CD4-positive, alpha-beta memory T cell (primary cell): Measurements from ENCODE around the gene MX2. TPM values are rescaled to one million over a fixed set of nuclear protein-coding genes. Genes with fewer than 3 reads are reported as not detected.
"Not testable (repeated sequence)": the region's sequence is repeated elsewhere in the genome, so short reads cannot be mapped to it uniquely, and the experiment has no call there.

Experiments
- CTCF ChIA-PET: fragments of 350-600 bp; sonication (Branson Sonifier 250); formaldehyde crosslinking; loops from one replicate; lab custom pipeline; 2021; ENCODE audit warnings: inconsistent platforms; ENCODE audit not compliant: partially characterized antibody; lab: Charles Lee
- POLR2A ChIA-PET: fragments of 350-600 bp; sonication (Branson Sonifier 250); formaldehyde crosslinking; loops from one replicate; lab custom pipeline; 2021; ENCODE audit not compliant: partially characterized antibody; lab: Charles Lee
- DNase-seq, 5 donors: peaks; one replicate each; pipeline versions ENCODE4 v3.0.0 to v3.0.0-alpha.2; 2020 to 2022; ENCODE audit warnings: mixed read lengths in 1 of 5
- H3K27ac ChIP-seq: one replicate; pipeline ENCODE4 v1.7.0; 2013; ENCODE audit warnings: low read depth, low read length
- H3K27me3 ChIP-seq: 2 replicates; pipeline ENCODE4 v1.7.0; 2013; ENCODE audit warnings: mild to moderate bottlenecking, low read length, moderate library complexity; ENCODE audit not compliant: insufficient read depth
- H3K36me3 ChIP-seq: 2 replicates; pipeline ENCODE4 v1.7.0; 2013; ENCODE audit warnings: mild to moderate bottlenecking, low read length, moderate library complexity; ENCODE audit not compliant: insufficient read depth
- H3K4me1 ChIP-seq: 2 replicates; pipeline ENCODE4 v1.7.0; 2013; ENCODE audit warnings: mild to moderate bottlenecking, low read length, moderate library complexity; ENCODE audit not compliant: insufficient read depth
- H3K4me3 ChIP-seq, 2 donors: one replicate each; pipeline ENCODE4 v1.7.0; 2013; ENCODE audit warnings: low read length in 2 of 2, mild to moderate bottlenecking in 1 of 2
- H3K9me3 ChIP-seq, 2 donors: one replicate each; pipeline ENCODE4 v1.7.0; 2013; ENCODE audit warnings: low read length in 2 of 2, control low read depth in 1 of 2; ENCODE audit not compliant: control insufficient read depth in 1 of 2
- H3K27ac Mint-ChIP-seq, 7 donors: one replicate each; pipeline ENCODE4 v1.8.0; 2020 to 2021; ENCODE audit warnings: mixed read lengths in 7 of 7, mild to moderate bottlenecking in 6 of 7, inconsistent platforms in 3 of 7, moderate library complexity in 3 of 7
- H3K27me3 Mint-ChIP-seq, 2 donors: one replicate each; pipeline ENCODE4 v1.8.0; 2020 to 2021; ENCODE audit warnings: mixed read lengths in 2 of 2
- H3K36me3 Mint-ChIP-seq, 2 donors: one replicate each; pipeline ENCODE4 v1.8.0; 2020 to 2021; ENCODE audit warnings: mixed read lengths in 2 of 2, inconsistent platforms in 1 of 2, mild to moderate bottlenecking in 1 of 2
- H3K4me1 Mint-ChIP-seq, 4 donors: one replicate each; pipeline ENCODE4 v1.8.0; 2020 to 2021; ENCODE audit warnings: mixed read lengths in 4 of 4, mild to moderate bottlenecking in 1 of 4
- H3K4me3 Mint-ChIP-seq, 8 donors: one replicate each; pipeline ENCODE4 v1.8.0; 2020 to 2021; ENCODE audit warnings: mixed read lengths in 8 of 8, mild to moderate bottlenecking in 7 of 8, moderate library complexity in 6 of 8, inconsistent platforms in 3 of 8
- H3K9me3 Mint-ChIP-seq, 8 donors: one replicate each; pipeline ENCODE4 v1.8.0; 2020 to 2021; ENCODE audit warnings: mixed read lengths in 8 of 8, mild to moderate bottlenecking in 5 of 8, inconsistent platforms in 3 of 8, moderate library complexity in 1 of 8
- intact Hi-C: fragments of 100-400 bp; cut with micrococcal nuclease; formaldehyde crosslinking; loops from one replicate; pipeline ENCODE4 v1.15.1; 2023
- polyA plus RNA-seq, 2 donors: library from polyadenylated mRNA; unstranded; fragments of 300-500 nt; fragmentation: Illumina TruSeq; gene quantifications; one replicate each; pipeline ENCODE4 v1.2.3, GENCODE V29; 2021
- total RNA-seq, 2 experiments: library from RNA; stranded (reverse); gene quantifications; one replicate each; pipeline ENCODE4 v1.2.3, GENCODE V29; 2021

The MX2 gene
- 100 to 1,000 TPM in 1 of 2 experiments, 10 to 100 TPM in 1; 98.7 to 107 TPM for total RNA-seq
- polyA plus RNA-seq, result 10 to 100 TPM; 29.6 to 46.9 TPM

DNA sequence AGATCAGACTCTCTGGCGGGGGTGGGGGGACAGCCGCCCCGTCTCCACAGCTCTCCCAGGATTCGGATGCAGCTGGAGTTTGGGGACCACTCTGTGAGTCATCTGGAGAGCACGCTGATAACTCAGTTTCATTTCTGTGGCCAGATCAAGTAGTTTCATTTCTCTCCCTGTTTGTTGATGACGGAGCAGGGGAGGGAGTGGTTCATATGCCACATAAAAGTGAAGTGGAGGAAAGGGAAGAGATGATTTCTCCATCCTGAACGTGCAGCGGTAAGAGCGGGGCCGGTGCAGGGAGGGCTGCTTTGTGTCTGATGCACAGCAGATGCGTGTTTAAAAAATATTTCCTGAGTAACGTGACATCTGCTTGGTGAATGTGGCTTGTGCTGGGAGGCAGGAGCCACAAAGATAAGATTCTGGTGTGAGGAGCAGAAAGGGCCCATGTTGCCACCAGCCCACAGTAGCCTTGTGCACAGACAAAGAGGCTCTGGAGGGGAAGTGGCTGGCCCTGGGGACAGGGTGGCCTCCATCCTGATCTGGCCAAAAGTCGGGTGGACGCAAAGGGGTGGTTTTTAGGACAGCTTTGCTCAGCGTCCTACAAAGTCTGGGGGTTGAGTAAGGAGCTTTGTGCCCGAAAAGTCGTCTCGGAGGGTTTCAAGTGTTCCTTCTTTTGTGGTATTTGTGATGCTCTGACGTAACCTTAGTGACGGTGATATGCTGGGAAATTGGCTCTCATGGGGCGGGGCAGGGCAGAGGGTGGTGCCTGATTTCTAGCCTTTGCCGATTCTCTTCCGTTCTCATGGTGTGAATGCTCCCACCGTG is at the start of gene MX2:
Gene MX2, plus strand, starts transcription at position 242 of the 819 bp plus-strand sequence. CDS start 14,880 bp downstream, outside the sequence.
- Histone ChIP-seq H3K9me3 (no peaks in the 10 kb centered on the region), H3K4me1 (peaks cover 40% of the 10 kb centered on the region), H3K27ac (peak within 1 kb of the TSS; percentile 93), H3K36me3 (peaks cover 13% of the 10 kb centered on the region), H3K4me3 (peak within 1 kb of the TSS; percentile 27 to 91), H3K27me3 (no peaks in the 10 kb centered on the region)
- H3K4me1 Mint-ChIP-seq, result peaks cover 37 to 61% (median 55%) of the 10 kb centered on the region in 4 donors
- DNase-seq, result peak; percentile 91 to 94 (median 94)
- H3K4me3 Mint-ChIP-seq, result peak within 1 kb of the TSS; percentile 89 to 97 (median 94)
- H3K9me3 Mint-ChIP-seq, result peaks cover 0 to 4% (median 0%) of the 10 kb centered on the region in 8 donors
- ChIA-PET CTCF (interaction anchor here (1.1 to 2.6 kb wide), 5 partner anchors 7 to 79 kb away, joined by 3 to 8 read pairs (median 6); no protein-coding TSS in a partner anchor), POLR2A (interaction anchor here (0.9 to 5.8 kb wide), 9 partner anchors 9 to 648 kb away, joined by 3 to 67 read pairs (median 4); partner anchors contain the start of genes MX1 and ZBTB21)
- no peaks in the 10 kb centered on the region for H3K27me3 Mint-ChIP-seq
- H3K27ac Mint-ChIP-seq, result peak within 1 kb of the TSS; percentile 99 to 100 (median 100)
- intact Hi-C loops, result loop anchor here (1.0 to 5.0 kb wide), 4 partner anchors 8 to 700 kb away; partner anchors contain the start of gene MX1
- peaks cover 29 to 36% of the 10 kb centered on the region in 2 donors for H3K36me3 Mint-ChIP-seq

DNA sequence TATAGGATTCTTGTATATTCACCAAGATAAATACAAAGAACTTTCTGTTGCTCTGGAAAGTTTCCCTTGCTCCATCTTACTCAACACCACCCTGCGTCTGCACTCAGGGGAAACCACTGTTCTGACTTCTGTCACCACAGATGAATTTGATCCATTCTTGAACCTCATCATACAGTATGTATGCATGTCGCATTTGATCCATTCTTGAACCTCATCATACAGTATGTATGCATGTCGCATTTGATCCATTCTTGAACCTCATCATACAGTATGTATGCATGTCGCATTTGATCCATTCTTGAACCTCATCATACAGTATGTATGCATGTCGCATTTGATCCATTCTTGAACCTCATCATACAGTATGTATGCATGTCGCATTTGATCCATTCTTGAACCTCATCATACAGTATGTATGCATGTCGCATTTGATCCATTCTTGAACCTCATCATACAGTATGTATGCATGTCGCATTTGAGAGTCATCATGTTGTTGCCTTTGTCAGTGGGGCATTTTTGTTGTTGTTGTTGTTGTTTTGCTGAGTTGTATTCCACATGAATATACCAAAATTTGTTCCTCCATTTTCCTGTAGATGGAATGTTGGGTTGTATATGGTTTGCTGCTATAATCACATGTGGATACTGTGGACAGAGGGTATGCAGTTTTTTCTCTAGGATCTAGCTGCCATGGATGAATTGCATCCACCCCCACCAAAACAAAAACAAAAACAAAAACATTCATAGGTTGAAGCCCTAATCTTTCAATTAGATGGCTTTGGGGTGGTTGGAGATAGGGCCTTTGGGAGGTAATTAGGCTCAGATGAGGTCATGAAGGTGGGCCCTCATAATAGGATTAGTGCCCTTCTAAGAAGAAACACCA is 48.3 kb upstream of the MX2 start:
- H3K9me3 Mint-ChIP-seq, H3K4me1 Mint-ChIP-seq, DNase-seq, H3K36me3 Mint-ChIP-seq, H3K4me1 ChIP-seq, POLR2A ChIA-PET, H3K27ac Mint-ChIP-seq, intact Hi-C loops, CTCF ChIA-PET, H3K9me3 ChIP-seq, H3K4me3 ChIP-seq, H3K36me3 ChIP-seq, H3K4me3 Mint-ChIP-seq, H3K27ac ChIP-seq: not testable (repeated sequence)
- H3K27me3 ChIP-seq, result peaks cover 16% of the 10 kb centered on the region
- peaks cover 36 to 44% of the 10 kb centered on the region in 2 donors for H3K27me3 Mint-ChIP-seq

DNA sequence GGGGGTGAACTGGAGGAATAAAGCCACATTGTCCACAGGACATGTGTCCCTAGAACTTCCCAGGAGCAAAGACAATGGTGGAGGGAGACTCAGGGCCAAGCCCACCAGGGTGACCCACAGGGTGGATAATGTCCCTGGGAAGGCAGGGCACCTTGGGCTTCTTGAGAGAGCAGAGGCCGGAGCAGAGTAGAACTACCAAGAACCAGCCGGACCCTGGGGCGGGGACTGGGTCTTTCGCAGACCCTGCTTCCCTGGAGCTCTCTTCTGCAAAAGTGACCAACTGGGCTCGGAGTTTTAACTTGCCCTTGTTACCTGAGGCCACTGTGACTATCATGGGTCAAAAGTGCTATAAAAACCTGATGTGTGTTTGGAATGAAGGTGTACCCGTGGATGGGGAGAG is 46.1 kb upstream of the MX2 start:
- H3K4me3 Mint-ChIP-seq, result no peak overlapping the region

GRCh38 chr21:41316200-41317062 is 45.4 kb upstream of the MX2 start, which contains the start of gene FAM3B:
Gene FAM3B (plus strand): TSS chr21:41316801. CDS start chr21:41316880, 79 bp downstream.
- H3K4me1 Mint-ChIP-seq, result peaks cover 0 to 4% (median 2%) of the 10 kb centered on the region in 4 donors
- no peaks in the 10 kb centered on the region for H3K36me3 ChIP-seq
- intact Hi-C loops, result no loop called here
- H3K4me3 ChIP-seq, result no peak within 1 kb of the TSS
- H3K36me3 Mint-ChIP-seq, result no peaks in the 10 kb centered on the region
- H3K27ac Mint-ChIP-seq, result no peak within 1 kb of the TSS
- H3K9me3 Mint-ChIP-seq, result no peaks in the 10 kb centered on the region
- POLR2A ChIA-PET, result no interaction called here
- H3K4me3 Mint-ChIP-seq, result peak within 1 kb of the TSS in 4 of 8 donors; percentile 22 to 61 (median 42)
- peaks cover 19% of the 10 kb centered on the region for H3K27me3 ChIP-seq
- DNase-seq, result no peak
- no peak within 1 kb of the TSS for H3K27ac ChIP-seq
- H3K4me1 ChIP-seq, result peaks cover 4% of the 10 kb centered on the region
- peaks cover 30 to 49% of the 10 kb centered on the region in 2 donors for H3K27me3 Mint-ChIP-seq
- H3K9me3 ChIP-seq, result no peaks in the 10 kb centered on the region
- CTCF ChIA-PET, result interaction anchor here (1.3 kb wide), 1 partner anchor 33 kb away, joined by 4 read pairs; no protein-coding TSS in a partner anchor

More for the DNA sequence above, 46.1 kb upstream of the MX2 start:
- no peak for DNase-seq
- Mint-ChIP-seq H3K36me3 (no peaks in the 10 kb centered on the region), H3K27me3 (peaks cover 28 to 47% of the 10 kb centered on the region in 2 donors), H3K4me1 (peaks cover 0 to 4% (median under 1%) of the 10 kb centered on the region in 4 donors), H3K9me3 (no peaks in the 10 kb centered on the region), H3K27ac (no peak overlapping the region)
- no peak overlapping the region for H3K27ac ChIP-seq
- H3K4me3 ChIP-seq, result no peak overlapping the region
- intact Hi-C loops, result no loop called here
- H3K4me1 ChIP-seq, result peaks cover 4% of the 10 kb centered on the region
- H3K36me3 ChIP-seq, result no peaks in the 10 kb centered on the region
- CTCF ChIA-PET, result no interaction called here
- H3K27me3 ChIP-seq, result peaks cover 19% of the 10 kb centered on the region
- H3K9me3 ChIP-seq, result no peaks in the 10 kb centered on the region
- POLR2A ChIA-PET, result no interaction called here

- ChIA-PET POLR2A (no interaction called here), CTCF (interaction anchor here (1.3 kb wide), 1 partner anchor 34 kb away, joined by 4 read pairs; no protein-coding TSS in a partner anchor)
- peaks cover 4% of the 10 kb centered on the region for H3K4me1 ChIP-seq
- intact Hi-C loops, result no loop called here
- Mint-ChIP-seq H3K27ac (no peak overlapping the region), H3K4me1 (peaks cover 2 to 4% (median 4%) of the 10 kb centered on the region in 4 donors), H3K4me3 (peak overlapping the region in 2 of 8 donors; percentile 2 to 59), H3K9me3 (no peaks in the 10 kb centered on the region), H3K27me3 (peaks cover 30 to 52% of the 10 kb centered on the region in 2 donors), H3K36me3 (no peaks in the 10 kb centered on the region)
- H3K4me3 ChIP-seq, result no peak overlapping the region
- no peaks in the 10 kb centered on the region for H3K36me3 ChIP-seq
- H3K27me3 ChIP-seq, result peaks cover 19% of the 10 kb centered on the region
- H3K9me3 ChIP-seq, result no peaks in the 10 kb centered on the region
- H3K27ac ChIP-seq, result no peak overlapping the region
- no peak for DNase-seq
Measured at GRCh38 chr21:41317063-41317392, 44.8 kb upstream of the MX2 start.

- no peak overlapping the region for H3K4me3 ChIP-seq
- POLR2A ChIA-PET, result no interaction called here
- CTCF ChIA-PET, result interaction anchor here (1.3 kb wide), 1 partner anchor 34 kb away, joined by 4 read pairs; no protein-coding TSS in a partner anchor
- Mint-ChIP-seq H3K36me3 (no peaks in the 10 kb centered on the region), H3K9me3 (no peaks in the 10 kb centered on the region), H3K27ac (no peak overlapping the region), H3K4me1 (peaks cover 2 to 4% (median 4%) of the 10 kb centered on the region in 4 donors), H3K4me3 (peak overlapping the region in 4 of 8 donors; percentile 2 to 61 (median 40)), H3K27me3 (peaks cover 30 to 52% of the 10 kb centered on the region in 2 donors)
- H3K36me3 ChIP-seq, result no peaks in the 10 kb centered on the region
- H3K27me3 ChIP-seq, result peaks cover 19% of the 10 kb centered on the region
- DNase-seq, result no peak
- intact Hi-C loops, result no loop called here
- H3K9me3 ChIP-seq, result no peaks in the 10 kb centered on the region
- H3K4me1 ChIP-seq, result peaks cover 4% of the 10 kb centered on the region
- H3K27ac ChIP-seq, result no peak overlapping the region
Measured at GRCh38 chr21:41317458-41317857, 44.4 kb upstream of the MX2 start.
